Peyer's patch (tissue), 4 donors: ENCODE measurements around the gene EDC3. TPM values are rescaled to one million over a fixed set of nuclear protein-coding genes. Genes with fewer than 3 reads are reported as not detected.

Experiments
- DNase-seq, 3 donors: peaks; one replicate each; pipeline ENCODE4 v3.0.0-alpha.2; 2017 to 2019
- H3K27ac ChIP-seq, 4 donors: fragments of 200-600 bp; sonication (generic); one replicate each; pipeline ENCODE4 v1.5.1; 2016 to 2019
- H3K27me3 ChIP-seq, 2 donors: fragments of 200-600 bp; sonication (generic); one replicate each; pipeline ENCODE4 v1.5.1; 2019
- H3K36me3 ChIP-seq, 3 donors: fragments of 200-600 bp; sonication (generic); one replicate each; pipeline ENCODE4 v1.5.1; 2016 to 2019
- H3K4me1 ChIP-seq, 4 donors: fragments of 200-600 bp; sonication (generic); one replicate each; pipeline ENCODE4 v1.5.1; 2016 to 2019
- H3K4me3 ChIP-seq, 4 donors: fragments of 200-600 bp; sonication (generic); 1 replicate in 3 of 4; 2 replicates in 1 of 4; pipeline ENCODE4 v1.5.1; 2016 to 2019; ENCODE audit warnings: mild to moderate bottlenecking in 1 of 4
- H3K9me3 ChIP-seq, 4 donors: fragments of 200-600 bp; sonication (generic); one replicate each; pipeline ENCODE4 v1.5.1; 2016 to 2019; ENCODE audit warnings: mild to moderate bottlenecking in 1 of 4
- CTCF ChIP-seq, 6 experiments: fragments of 450-650 bp in 4 of 6; fragments of 200-600 bp in 2 of 6; sonication (generic) in 1 of 6; IDR thresholded peaks; one replicate each; pipeline ENCODE4 v1.5.1; 2017 to 2019; ENCODE audit warnings: antibody characterized with exemption in 6 of 6, mild to moderate bottlenecking in 3 of 6, moderate library complexity in 1 of 6
- POLR2A ChIP-seq, 2 donors: fragments of 450-650 bp; IDR thresholded peaks; one replicate each; pipeline ENCODE4 v1.5.1; 2017; ENCODE audit warnings: antibody characterized with exemption in 2 of 2, mild to moderate bottlenecking in 2 of 2, moderate library complexity in 2 of 2
- total RNA-seq, 4 donors: library from RNA; depleted of rRNA; stranded (reverse); fragments of >200 nt; gene quantifications; one replicate each; pipeline ENCODE4 v1.1.0, GENCODE V29; 2016

Gene EDC3
- total RNA-seq, 4 donors from 2014 or later = 23.5 to 43.7 (median 32.2) TPM

GRCh38 chr15:74716651-74717050 is 20.8 kb upstream of the EDC3 start:
- no peaks in the 10 kb centered on the region for H3K4me1 ChIP-seq
- H3K27ac ChIP-seq = no peak overlapping the region
- H3K27me3 ChIP-seq = no peaks in the 10 kb centered on the region
- DNase-seq = no peak
- H3K4me3 ChIP-seq = no peak overlapping the region
- TF ChIP-seq CTCF (IDR thresholded peaks at IDR 0.05) = no peak
- no peak for TF ChIP-seq POLR2A (IDR thresholded peaks at IDR 0.05)
- H3K36me3 ChIP-seq = no peaks in the 10 kb centered on the region
- no peaks in the 10 kb centered on the region for H3K9me3 ChIP-seq

GRCh38 chr15:74712311-74712710 is 16.5 kb upstream of the EDC3 start:
- DNase-seq = no peak
- Histone ChIP-seq H3K27ac (no peak overlapping the region), H3K4me3 (no peak overlapping the region), H3K27me3 (no peaks in the 10 kb centered on the region), H3K4me1 (no peaks in the 10 kb centered on the region), H3K36me3 (no peaks in the 10 kb centered on the region), H3K9me3 (no peaks in the 10 kb centered on the region)
- no peak for TF ChIP-seq CTCF (IDR thresholded peaks at IDR 0.05)
- no peak for TF ChIP-seq POLR2A (IDR thresholded peaks at IDR 0.05)

- no peaks in the 10 kb centered on the region for H3K4me1 ChIP-seq
- no peak overlapping the region for H3K4me3 ChIP-seq
- no peaks in the 10 kb centered on the region for H3K9me3 ChIP-seq
- TF ChIP-seq CTCF (IDR thresholded peaks at IDR 0.05) (no peak), POLR2A (IDR thresholded peaks at IDR 0.05) (no peak)
- no peak for DNase-seq
- no peak overlapping the region for H3K27ac ChIP-seq
- no peaks in the 10 kb centered on the region for H3K36me3 ChIP-seq
- H3K27me3 ChIP-seq = no peaks in the 10 kb centered on the region
These were observed 14.7 kb upstream of the EDC3 start for GRCh38 chr15:74710319-74711094.

GRCh38 chr15:74709892-74710291 is 14.1 kb upstream of the EDC3 start:
- H3K36me3 ChIP-seq = no peaks in the 10 kb centered on the region
- no peak overlapping the region for H3K27ac ChIP-seq
- no peak for DNase-seq
- TF ChIP-seq POLR2A (IDR thresholded peaks at IDR 0.05) (no peak), CTCF (IDR thresholded peaks at IDR 0.05) (no peak)
- no peak overlapping the region for H3K4me3 ChIP-seq
- H3K4me1 ChIP-seq = no peaks in the 10 kb centered on the region
- no peaks in the 10 kb centered on the region for H3K9me3 ChIP-seq
- no peaks in the 10 kb centered on the region for H3K27me3 ChIP-seq

- Histone ChIP-seq H3K27me3 (no peaks in the 10 kb centered on the region), H3K9me3 (no peaks in the 10 kb centered on the region), H3K27ac (no peak overlapping the region), H3K4me3 (no peak overlapping the region), H3K4me1 (no peaks in the 10 kb centered on the region), H3K36me3 (no peaks in the 10 kb centered on the region)
- no peak for DNase-seq
- TF ChIP-seq CTCF (IDR thresholded peaks at IDR 0.05) (no peak), POLR2A (IDR thresholded peaks at IDR 0.05) (no peak)
These were observed 13.2 kb upstream of the EDC3 start for GRCh38 chr15:74709011-74709410.
